ENCODE measurements around the gene TMEM95. TPM values are rescaled to one million over a fixed set of nuclear protein-coding genes. Genes with fewer than 3 reads are reported as not detected.
A peak's percentile ranks its signal among the peaks of the same experiment; 100 is the strongest.

TMEM95 gene
- polyA plus RNA-seq, 1 experiment, result not detected

DNA sequence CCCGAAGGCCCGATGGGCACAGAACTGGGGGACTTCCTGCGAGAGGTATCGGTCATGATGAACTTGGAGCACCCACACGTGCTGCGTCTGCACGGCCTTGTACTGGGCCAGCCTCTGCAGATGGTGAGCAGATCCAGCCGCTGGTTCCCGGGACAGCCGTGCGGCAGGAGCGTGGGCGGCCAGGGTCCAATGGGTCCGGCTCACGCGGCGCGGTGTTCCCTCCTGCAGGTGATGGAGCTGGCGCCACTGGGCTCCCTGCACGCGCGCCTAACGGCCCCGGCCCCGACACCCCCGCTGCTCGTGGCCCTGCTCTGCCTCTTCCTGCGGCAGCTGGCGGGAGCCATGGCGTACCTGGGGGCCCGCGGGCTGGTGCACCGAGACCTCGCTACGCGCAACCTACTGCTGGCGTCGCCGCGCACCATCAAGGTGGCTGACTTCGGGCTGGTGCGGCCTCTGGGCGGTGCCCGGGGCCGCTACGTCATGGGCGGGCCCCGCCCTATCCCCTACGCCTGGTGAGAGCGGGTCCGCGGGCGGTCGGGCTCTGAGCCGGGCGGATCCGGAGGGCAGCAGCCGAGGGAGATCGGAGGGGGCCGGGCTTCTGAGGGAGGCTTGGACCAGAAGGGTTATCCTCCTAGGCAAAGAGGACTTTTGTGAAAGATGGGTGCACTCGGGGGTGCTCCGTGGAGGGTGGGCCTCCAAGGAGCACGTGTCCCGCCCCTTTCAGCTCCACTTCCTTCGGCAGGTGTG lies 29.0 kb downstream of the TMEM95 start:
- CTCF ChIA-PET, result interaction anchor here (1.1 to 5.7 kb wide), 2 partner anchors 28 to 46 kb away, joined by 3 to 26 read pairs; partner anchors contain the start of gene TMEM95

DNA sequence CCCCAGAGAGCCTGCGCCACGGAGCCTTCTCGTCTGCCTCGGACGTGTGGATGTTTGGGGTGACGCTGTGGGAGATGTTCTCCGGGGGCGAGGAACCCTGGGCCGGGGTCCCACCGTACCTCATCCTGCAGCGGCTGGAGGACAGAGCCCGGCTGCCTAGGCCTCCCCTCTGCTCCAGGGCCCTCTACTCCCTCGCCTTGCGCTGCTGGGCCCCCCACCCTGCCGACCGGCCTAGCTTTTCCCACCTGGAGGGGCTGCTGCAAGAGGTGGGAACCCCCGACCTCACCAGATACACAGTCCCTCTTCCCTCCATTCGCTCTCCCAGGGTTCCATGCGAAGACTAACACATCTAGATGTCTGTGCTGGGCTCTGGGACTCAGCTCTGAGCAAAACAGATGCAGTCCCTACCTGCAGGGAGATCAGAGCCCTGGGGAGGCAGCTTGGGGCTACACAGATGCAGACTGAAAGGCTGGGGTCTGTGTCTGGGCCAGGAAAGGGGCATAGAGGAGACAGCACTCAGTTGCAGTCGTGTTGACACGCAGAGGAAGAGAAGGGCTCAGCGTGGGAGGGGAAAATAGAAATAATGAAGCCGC lies 29.6 kb downstream of the TMEM95 start:
- TF ChIP-seq, protein P1, sequence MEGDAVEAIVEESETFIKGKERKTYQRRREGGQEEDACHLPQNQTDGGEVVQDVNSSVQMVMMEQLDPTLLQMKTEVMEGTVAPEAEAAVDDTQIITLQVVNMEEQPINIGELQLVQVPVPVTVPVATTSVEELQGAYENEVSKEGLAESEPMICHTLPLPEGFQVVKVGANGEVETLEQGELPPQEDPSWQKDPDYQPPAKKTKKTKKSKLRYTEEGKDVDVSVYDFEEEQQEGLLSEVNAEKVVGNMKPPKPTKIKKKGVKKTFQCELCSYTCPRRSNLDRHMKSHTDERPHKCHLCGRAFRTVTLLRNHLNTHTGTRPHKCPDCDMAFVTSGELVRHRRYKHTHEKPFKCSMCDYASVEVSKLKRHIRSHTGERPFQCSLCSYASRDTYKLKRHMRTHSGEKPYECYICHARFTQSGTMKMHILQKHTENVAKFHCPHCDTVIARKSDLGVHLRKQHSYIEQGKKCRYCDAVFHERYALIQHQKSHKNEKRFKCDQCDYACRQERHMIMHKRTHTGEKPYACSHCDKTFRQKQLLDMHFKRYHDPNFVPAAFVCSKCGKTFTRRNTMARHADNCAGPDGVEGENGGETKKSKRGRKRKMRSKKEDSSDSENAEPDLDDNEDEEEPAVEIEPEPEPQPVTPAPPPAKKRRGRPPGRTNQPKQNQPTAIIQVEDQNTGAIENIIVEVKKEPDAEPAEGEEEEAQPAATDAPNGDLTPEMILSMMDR (IDR thresholded peaks at IDR 0.05; ENCODE audit: insufficient read depth, low read depth, low read length), result no peak
- Histone ChIP-seq H3K4me3 (ENCODE audit: low read depth, low read length) (peak overlapping the region; percentile 34), H3K27me3 (ENCODE audit: control insufficient read depth, insufficient read depth, low read length) (peaks cover 8% of the 10 kb centered on the region), H3K36me3 (ENCODE audit: control insufficient read depth, insufficient read depth, low read length) (peaks cover 12% of the 10 kb centered on the region)
- POLR2A ChIA-PET, result interaction anchor here (0.6 kb wide), 1 partner anchor 51 kb away, joined by 3 read pairs; the partner anchor contains the start of gene TMEM102
- CTCF ChIA-PET, result interaction anchor here (1.1 to 5.7 kb wide), 4 partner anchors 8 to 52 kb away, joined by 3 to 26 read pairs (median 4); partner anchors contain the start of gene TMEM95
- no peak for DNase-seq (ENCODE audit: low read depth)

More for the DNA sequence above, 29.0 kb downstream of the TMEM95 start:
- TF ChIP-seq, protein P1 (IDR thresholded peaks at IDR 0.05; ENCODE audit: insufficient read depth, low read depth, low read length), result no peak
- Histone ChIP-seq H3K36me3 (ENCODE audit: control insufficient read depth, insufficient read depth, low read length) (peaks cover 8% of the 10 kb centered on the region), H3K4me3 (ENCODE audit: low read depth, low read length) (peak overlapping the region; percentile 34), H3K27me3 (ENCODE audit: control insufficient read depth, insufficient read depth, low read length) (peaks cover 8% of the 10 kb centered on the region)
- POLR2A ChIA-PET, result no interaction called here
- no peak for DNase-seq (ENCODE audit: low read depth)

DNA sequence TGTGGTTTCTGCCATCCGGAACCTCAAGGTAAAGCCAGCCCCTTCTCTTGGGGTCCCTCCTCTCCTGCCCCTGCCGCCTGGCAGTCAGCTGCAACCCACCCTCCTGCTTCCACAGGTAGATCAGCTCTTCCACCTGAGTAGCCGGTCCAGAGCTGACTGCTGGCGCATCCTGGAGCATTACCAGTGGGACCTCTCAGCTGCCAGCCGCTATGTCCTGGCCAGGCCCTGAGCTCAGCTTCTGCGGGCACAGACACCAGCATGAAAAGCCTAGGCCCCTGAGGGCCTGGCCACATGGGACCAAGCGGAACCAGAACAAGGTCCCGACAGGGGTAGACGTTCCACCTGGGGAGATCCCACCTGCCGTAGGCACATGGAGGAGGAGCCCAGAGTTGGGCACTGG lies 33.9 kb downstream of the TMEM95 start:
- no peak overlapping the region for H3K4me3 ChIP-seq (ENCODE audit: low read depth, low read length)

DNA sequence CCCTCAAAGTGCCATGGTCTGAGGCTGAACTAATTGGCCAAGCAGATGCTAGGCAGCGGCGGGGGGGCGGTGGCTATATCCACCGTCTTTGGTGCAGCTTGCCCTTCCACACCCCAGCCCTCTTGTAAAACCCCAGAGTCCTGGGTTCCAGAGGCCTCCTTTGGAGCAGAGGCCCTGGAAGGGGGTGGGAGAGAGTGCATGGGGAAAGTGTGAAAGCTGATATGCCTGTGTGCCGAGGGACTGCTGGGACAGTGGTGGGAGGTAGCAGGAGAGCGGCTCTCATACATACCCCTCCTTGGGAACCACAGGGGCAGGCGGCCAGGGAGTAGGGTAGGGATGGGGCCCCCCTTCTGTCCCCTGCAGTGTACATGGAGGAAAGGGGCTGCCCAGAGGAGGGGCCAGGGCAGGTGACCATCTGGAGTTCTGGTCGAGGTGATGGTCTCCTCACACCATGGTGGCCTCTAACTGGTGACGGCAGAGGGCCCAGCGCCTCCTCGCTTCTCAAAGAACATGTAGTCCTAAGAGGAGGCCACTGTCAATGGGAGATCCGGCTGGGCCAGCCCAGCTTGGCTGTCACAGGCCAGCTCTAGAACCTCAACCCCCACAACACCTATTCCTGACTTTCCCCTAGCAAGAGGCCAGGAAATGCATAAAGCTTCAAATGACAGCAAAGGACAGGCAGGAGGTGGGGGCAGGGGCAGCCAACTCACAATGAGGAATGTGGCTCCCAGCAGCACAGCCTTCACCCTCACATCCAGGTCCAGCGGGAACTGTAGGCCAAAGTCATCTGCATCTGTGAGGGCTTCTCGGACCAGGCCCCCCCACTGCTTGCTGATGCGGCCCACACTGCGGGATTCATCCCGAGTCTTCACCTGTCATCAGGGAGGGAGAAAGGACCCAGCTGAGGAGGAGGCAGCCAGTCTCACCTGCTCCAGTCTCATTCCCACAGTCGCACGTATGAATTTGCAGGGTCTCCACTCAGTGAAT lies 35.3 kb downstream of the TMEM95 start:
- no peak for DNase-seq (ENCODE audit: low read depth)
- CTCF ChIA-PET, result interaction anchor here (0.8 to 1.7 kb wide), 2 partner anchors 34 to 95 kb away, joined by 3 to 4 read pairs; no protein-coding TSS in a partner anchor
- TF ChIP-seq, protein P1 (IDR thresholded peaks at IDR 0.05; ENCODE audit: insufficient read depth, low read depth, low read length), result no peak

More for the DNA sequence above, 33.9 kb downstream of the TMEM95 start:
- no peak for DNase-seq (ENCODE audit: low read depth)
- H3K36me3 ChIP-seq (ENCODE audit: control insufficient read depth, insufficient read depth, low read length), result peaks cover 21% of the 10 kb centered on the region
- TF ChIP-seq, protein P1 (IDR thresholded peaks at IDR 0.05; ENCODE audit: insufficient read depth, low read depth, low read length), result no peak
- ChIA-PET POLR2A (no interaction called here), CTCF (interaction anchor here (0.8 to 1.2 kb wide), 3 partner anchors 15 to 172 kb away, joined by 3 to 4 read pairs (median 3); partner anchors contain the start of genes SENP3 and TMEM256)
- H3K27me3 ChIP-seq (ENCODE audit: control insufficient read depth, insufficient read depth, low read length), result no peaks in the 10 kb centered on the region

More for the DNA sequence above, 35.3 kb downstream of the TMEM95 start:
- Histone ChIP-seq H3K27me3 (ENCODE audit: control insufficient read depth, insufficient read depth, low read length) (no peaks in the 10 kb centered on the region), H3K4me3 (ENCODE audit: low read depth, low read length) (no peak overlapping the region), H3K36me3 (ENCODE audit: control insufficient read depth, insufficient read depth, low read length) (peaks cover 21% of the 10 kb centered on the region)
- POLR2A ChIA-PET, result no interaction called here
